ENCODE data around the gene METTL26.

METTL26 gene

DNA sequence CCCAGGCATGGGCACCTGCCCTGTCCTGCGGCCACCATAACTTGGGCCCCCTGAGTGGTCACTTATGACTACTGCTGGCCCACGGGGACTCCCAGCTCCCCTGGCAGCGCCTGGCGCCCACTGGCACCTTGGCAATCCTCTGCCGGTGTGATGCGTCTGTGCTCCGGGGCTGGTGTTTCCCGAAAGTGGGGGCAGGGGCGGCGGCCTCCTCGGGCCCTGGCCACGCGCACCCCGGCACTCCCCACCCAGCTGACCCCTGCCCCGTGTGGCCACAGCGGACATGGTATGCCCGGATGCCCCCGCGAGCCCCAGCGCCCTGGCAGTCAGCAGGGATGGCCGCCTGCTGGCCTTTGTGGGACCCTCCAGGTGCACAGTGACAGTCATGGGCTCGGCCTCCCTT lies 21.4 kb upstream of the METTL26 start:
- DNase-seq (ENCODE audit: low read depth): no peak
- no peak overlapping the region for H3K4me3 ChIP-seq (ENCODE audit: control insufficient read depth, low read depth, low read length)
- TF ChIP-seq, protein P1, sequence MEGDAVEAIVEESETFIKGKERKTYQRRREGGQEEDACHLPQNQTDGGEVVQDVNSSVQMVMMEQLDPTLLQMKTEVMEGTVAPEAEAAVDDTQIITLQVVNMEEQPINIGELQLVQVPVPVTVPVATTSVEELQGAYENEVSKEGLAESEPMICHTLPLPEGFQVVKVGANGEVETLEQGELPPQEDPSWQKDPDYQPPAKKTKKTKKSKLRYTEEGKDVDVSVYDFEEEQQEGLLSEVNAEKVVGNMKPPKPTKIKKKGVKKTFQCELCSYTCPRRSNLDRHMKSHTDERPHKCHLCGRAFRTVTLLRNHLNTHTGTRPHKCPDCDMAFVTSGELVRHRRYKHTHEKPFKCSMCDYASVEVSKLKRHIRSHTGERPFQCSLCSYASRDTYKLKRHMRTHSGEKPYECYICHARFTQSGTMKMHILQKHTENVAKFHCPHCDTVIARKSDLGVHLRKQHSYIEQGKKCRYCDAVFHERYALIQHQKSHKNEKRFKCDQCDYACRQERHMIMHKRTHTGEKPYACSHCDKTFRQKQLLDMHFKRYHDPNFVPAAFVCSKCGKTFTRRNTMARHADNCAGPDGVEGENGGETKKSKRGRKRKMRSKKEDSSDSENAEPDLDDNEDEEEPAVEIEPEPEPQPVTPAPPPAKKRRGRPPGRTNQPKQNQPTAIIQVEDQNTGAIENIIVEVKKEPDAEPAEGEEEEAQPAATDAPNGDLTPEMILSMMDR (conservative IDR thresholded peaks at IDR 0.05; ENCODE audit: control insufficient read depth, insufficient read depth, low read depth, low read length): no peak

DNA sequence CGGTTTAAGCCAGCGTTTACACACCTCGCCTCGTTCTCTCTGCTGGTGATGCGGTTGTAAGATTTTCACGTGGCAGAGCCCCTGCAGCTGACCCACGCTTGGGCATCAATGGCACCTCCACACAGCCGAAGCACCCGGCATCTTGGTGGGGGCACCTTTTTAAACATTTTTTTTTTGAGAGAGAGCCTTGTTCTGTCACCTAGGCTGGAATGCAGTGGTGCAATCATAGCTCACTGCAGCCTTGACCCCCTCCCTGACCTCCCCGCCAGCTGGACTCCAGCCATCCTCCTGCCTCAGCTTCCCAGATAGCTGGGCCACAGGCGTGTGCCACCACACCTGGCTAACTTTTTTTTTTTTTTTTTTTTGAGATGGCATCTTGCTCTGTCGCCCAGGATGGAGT lies 17.9 kb upstream of the METTL26 start:
- no peak overlapping the region for H3K4me3 ChIP-seq (ENCODE audit: control insufficient read depth, low read depth, low read length)
- TF ChIP-seq, protein P1 (conservative IDR thresholded peaks at IDR 0.05; ENCODE audit: control insufficient read depth, insufficient read depth, low read depth, low read length): no peak
- no peak for DNase-seq (ENCODE audit: low read depth)

DNA sequence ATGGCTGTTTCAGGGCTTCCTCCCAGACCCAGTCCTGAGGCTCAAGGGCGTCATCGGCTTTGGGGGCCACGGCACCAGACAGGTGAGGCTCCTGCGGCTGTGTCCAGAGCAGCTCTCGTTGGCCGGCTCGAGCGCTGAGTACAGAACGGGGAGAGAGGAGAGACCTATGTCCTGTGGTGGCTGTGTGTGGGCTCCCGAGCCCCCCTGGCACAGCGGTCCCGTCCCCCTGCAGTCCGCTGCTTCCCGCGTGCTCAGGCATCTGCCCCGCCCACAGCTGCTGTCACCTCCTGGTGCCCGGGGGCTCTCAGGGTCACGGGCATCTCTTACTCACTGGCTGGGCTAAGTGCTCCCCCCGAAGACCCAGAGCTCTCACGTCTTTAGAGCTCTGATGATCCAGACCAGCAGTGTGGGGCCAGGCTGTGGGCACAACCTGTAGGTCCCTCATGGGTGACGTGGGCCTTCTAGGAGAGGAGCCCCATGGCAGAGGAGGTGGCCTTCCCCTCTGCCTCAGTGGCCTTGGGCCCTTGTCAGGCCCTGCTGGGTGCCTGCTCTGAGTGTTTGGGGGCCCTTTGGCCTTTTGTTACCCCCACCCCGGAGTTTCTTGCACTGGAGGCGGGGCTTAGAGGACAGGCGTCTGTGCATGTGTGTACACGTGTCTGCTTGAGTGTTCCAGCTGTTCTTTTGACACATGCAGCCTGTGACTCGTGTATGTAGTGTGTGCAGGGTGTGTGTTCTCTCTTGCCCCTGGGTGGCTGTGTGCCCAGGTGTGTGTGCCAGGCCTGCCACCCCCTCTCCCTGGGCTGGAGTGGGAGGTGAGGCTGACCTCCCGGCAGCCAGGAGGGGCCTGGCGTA lies 16.6 kb upstream of the METTL26 start:
- TF ChIP-seq, protein P1 (conservative IDR thresholded peaks at IDR 0.05; ENCODE audit: control insufficient read depth, insufficient read depth, low read depth, low read length): no peak
- no peak overlapping the region for H3K4me3 ChIP-seq (ENCODE audit: control insufficient read depth, low read depth, low read length)
- no peak for DNase-seq (ENCODE audit: low read depth)

DNA sequence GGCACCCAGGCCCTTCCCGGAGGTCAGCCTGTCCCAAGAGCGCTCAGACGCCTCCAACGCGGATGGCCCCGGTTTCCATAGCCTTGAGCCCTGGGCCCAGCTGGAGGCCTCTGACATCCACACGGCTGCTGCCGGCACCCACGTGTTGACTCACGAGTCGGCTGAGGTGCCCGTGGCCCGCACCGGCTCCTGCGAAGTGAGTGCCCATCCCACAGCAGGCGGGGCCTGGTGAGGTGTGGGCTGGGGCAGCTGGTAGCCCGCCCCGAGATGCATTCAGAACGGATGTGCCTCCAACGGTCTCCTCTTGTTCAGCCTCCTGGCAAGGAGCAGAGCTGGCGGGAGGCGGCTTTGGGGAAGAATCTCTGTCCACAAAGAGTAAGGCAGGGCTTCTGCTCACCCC lies 15.7 kb upstream of the METTL26 start:
- TF ChIP-seq, protein P1 (conservative IDR thresholded peaks at IDR 0.05; ENCODE audit: control insufficient read depth, insufficient read depth, low read depth, low read length): no peak
- no peak for DNase-seq (ENCODE audit: low read depth)
- no peak overlapping the region for H3K4me3 ChIP-seq (ENCODE audit: control insufficient read depth, low read depth, low read length)

DNA sequence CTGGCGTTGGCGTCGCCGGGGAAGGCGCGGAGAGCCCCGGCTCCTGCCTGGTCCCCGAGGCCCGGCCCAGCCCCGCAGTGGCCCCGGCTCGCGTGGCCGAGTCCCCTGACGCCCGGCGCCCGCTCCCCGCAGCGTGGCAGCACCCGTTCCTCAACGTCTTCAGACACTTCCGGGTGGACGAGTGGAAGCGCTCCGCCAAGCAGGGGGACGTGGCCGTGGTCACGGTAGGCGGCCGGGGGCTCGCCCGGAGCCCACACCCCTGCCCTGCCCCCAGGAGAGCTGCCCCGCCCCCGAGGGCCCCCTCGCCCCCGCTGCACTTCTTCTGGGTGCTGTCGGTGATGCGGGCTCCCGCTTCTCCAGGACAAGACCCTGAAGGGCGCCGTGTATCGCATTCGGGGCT lies 13.5 kb upstream of the METTL26 start:
- DNase-seq (ENCODE audit: low read depth): no peak
- TF ChIP-seq, protein P1 (conservative IDR thresholded peaks at IDR 0.05; ENCODE audit: control insufficient read depth, insufficient read depth, low read depth, low read length): no peak
- H3K4me3 ChIP-seq (ENCODE audit: control insufficient read depth, low read depth, low read length): peak overlapping the region; percentile 54

DNA sequence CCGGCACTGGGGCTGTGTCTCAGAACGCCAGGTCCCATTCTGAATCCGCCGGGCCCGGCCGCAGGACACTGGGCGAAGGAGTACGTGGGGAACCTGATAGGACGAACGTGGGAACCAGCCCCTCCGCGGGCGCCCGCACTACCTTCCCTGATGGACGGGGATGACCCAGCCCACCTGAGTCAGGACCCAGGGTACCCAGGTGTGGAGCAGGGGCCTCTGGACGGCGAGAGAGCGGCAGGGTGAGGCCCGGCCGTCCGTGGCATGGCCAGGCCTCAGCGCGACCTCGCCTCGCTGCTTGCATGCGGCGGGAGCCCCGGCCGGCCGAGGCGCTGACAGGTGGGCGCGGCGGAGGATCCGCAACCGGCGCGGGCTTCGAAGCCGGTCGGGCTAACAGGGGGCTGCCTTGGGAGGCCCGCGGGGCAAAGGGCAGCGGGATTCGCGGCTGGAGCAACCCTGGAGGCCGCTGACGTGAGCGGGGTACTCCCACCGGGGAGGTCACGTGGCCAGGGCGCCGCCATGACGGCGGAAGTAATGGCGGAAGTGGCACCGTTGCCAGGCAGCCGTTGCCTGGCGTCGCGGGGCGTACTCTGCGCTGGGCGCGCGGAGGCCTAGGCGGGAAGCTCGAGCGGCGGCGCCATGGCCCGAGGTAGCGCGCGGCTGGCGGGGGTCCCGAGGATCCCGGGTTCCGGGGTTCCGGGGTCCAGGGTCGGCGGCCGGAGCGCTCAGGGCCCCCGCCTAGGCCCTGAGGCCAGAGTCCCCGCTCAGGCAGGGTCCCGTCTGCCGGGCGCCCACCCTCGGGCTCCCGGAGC lies 12.9 kb upstream of the METTL26 start, which contains the start of gene WDR90:
TSS of gene WDR90 (plus strand) at position 585 of the 809 bp plus-strand sequence. CDS start at position 637, 52 bp downstream.
- peak within 1 kb of the TSS; percentile 54 for H3K4me3 ChIP-seq (ENCODE audit: control insufficient read depth, low read depth, low read length)
- DNase-seq (ENCODE audit: low read depth): peak; percentile 87

More for the DNA sequence above, 12.9 kb upstream of the METTL26 start, which contains the start of gene WDR90:
- TF ChIP-seq, protein P1 (conservative IDR thresholded peaks at IDR 0.05; ENCODE audit: control insufficient read depth, insufficient read depth, low read depth, low read length): no peak
